ENCODE results near the gene ARG1.

DNA sequence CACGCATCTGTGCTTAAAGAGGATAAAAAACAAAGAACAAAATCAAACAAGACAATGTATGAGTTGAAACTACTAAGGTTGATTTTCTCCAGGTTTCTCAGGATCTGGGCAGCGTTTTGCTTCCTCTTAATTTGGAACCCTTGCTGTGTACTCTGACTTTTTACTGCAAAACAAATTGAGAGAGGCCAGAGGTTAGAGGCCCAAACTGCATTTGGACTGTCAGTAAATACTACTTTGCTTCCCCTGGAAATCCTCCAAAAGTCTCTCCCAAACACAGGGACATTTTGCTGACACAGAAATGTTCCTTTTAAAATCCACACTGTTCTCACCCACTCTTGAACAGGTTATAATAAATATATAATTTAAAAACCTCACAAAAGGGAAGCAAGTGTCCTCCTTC, 1.1 kb downstream of the ARG1 start:
- TF ChIP-seq CTCF (IDR thresholded peaks at IDR 0.05) = no peak
- TF ChIP-seq EP300 (IDR thresholded peaks at IDR 0.05) = no peak

All from tibial nerve (tissue), 4 donors.